NT2/D1 (cell line): ENCODE results near the gene FOCAD.

ENCODE experiments used
- SUZ12 ChIP-seq: IDR thresholded peaks from 2 replicates; pipeline ENCODE4 v1.6.1; 2011; ENCODE audit not compliant: insufficient read length, insufficient read depth; ENCODE audit errors: extremely low read depth
- YY1 ChIP-seq: IDR thresholded peaks from 2 replicates; pipeline ENCODE4 v1.6.1; 2011; ENCODE audit not compliant: insufficient read length, insufficient read depth

- TF ChIP-seq YY1 (no peak), SUZ12 (no peak)
These were observed 37.4 kb upstream of the FOCAD start for GRCh38 chr9:20646656-20647055.
